Upper lobe of right lung (tissue), 1 donor: ENCODE measurements around the gene FBXW11. TPM values are rescaled to one million over a fixed set of nuclear protein-coding genes. Genes with fewer than 3 reads are reported as not detected.
A peak's percentile ranks its signal among the peaks of the same experiment; 100 is the strongest.
"Not testable (repeated sequence)": the region's sequence is repeated elsewhere in the genome, so short reads cannot be mapped to it uniquely, and the experiment has no call there.

Experiments
- ATAC-seq: fragments of 200-7000 bp; cut with Tn5 transposase; one replicate; pipeline ENCODE4 v1.9.1; 2020; ENCODE audit warnings: mild to moderate bottlenecking, moderate library complexity
- DNase-seq: peaks from one replicate; pipeline ENCODE4 v3.0.0-alpha.2; 2020
- H3K27ac ChIP-seq: fragments of 200-600 bp; one replicate; pipeline ENCODE4 v1.8.0; 2022
- H3K27me3 ChIP-seq: fragments of 200-600 bp; one replicate; pipeline ENCODE4 v1.8.0; 2022; ENCODE audit warnings: mild to moderate bottlenecking
- H3K36me3 ChIP-seq: fragments of 200-600 bp; one replicate; pipeline ENCODE4 v1.8.0; 2022
- H3K4me1 ChIP-seq: fragments of 200-600 bp; one replicate; pipeline ENCODE4 v1.8.0; 2022
- H3K4me3 ChIP-seq: fragments of 200-600 bp; one replicate; pipeline ENCODE4 v1.8.0; 2022; ENCODE audit warnings: mild to moderate bottlenecking
- H3K9me3 ChIP-seq: fragments of 200-600 bp; one replicate; pipeline ENCODE4 v1.8.0; 2022
- CTCF ChIP-seq: fragments of 200-600 bp; IDR thresholded peaks from one replicate; pipeline ENCODE4 v1.8.0; 2022; ENCODE audit warnings: antibody characterized with exemption
- intact Hi-C: fragments of 100-400 bp; cut with DNase I; formaldehyde crosslinking; loops from one replicate; pipeline ENCODE4 v1.11.0; 2022
- total RNA-seq: library from RNA; stranded (reverse); fragmentation: NEBNext Ultra II Directional; extraction: Animal tissue kit (Norgen Biotek cat#: 25700); gene quantifications from one replicate; pipeline ENCODE4 v1.2.1, GENCODE V29; 2021
- donor health status: DM: no; HTN: yes; CAD: no; lungs with severe emphysema.

FBXW11 gene
- total RNA-seq, 1 donor from 2014 or later = 61.8 TPM

GRCh38 chr5:172038167-172038566 lies 31.7 kb upstream of the FBXW11 start:
- Histone ChIP-seq H3K36me3 (peaks cover 2% of the 10 kb centered on the region), H3K4me1 (no peaks in the 10 kb centered on the region), H3K27ac (no peak overlapping the region), H3K9me3 (no peaks in the 10 kb centered on the region), H3K4me3 (no peak overlapping the region), H3K27me3 (no peaks in the 10 kb centered on the region)
- no peak for DNase-seq
- TF ChIP-seq CTCF = no peak
- ATAC-seq = peak; percentile 52
- intact Hi-C loops = no loop called here

GRCh38 chr5:172035049-172035448 lies 28.6 kb upstream of the FBXW11 start:
- Histone ChIP-seq H3K4me3 (no peak overlapping the region), H3K9me3 (no peaks in the 10 kb centered on the region), H3K27ac (no peak overlapping the region), H3K27me3 (no peaks in the 10 kb centered on the region), H3K36me3 (no peaks in the 10 kb centered on the region), H3K4me1 (no peaks in the 10 kb centered on the region)
- no peak for TF ChIP-seq CTCF
- DNase-seq = no peak
- intact Hi-C loops = no loop called here
- no peak for ATAC-seq

GRCh38 chr5:172031894-172032461 lies 25.5 kb upstream of the FBXW11 start:
- Histone ChIP-seq H3K4me3 (no peak overlapping the region), H3K36me3 (no peaks in the 10 kb centered on the region), H3K27me3 (no peaks in the 10 kb centered on the region), H3K27ac (no peak overlapping the region), H3K4me1 (no peaks in the 10 kb centered on the region), H3K9me3 (no peaks in the 10 kb centered on the region)
- DNase-seq (no peak), ATAC-seq (no peak)
- no peak for TF ChIP-seq CTCF
- intact Hi-C loops = no loop called here

- no peak for TF ChIP-seq CTCF
- Histone ChIP-seq H3K4me1 (no peaks in the 10 kb centered on the region), H3K36me3 (no peaks in the 10 kb centered on the region), H3K9me3 (no peaks in the 10 kb centered on the region), H3K27ac (no peak overlapping the region), H3K27me3 (no peaks in the 10 kb centered on the region), H3K4me3 (no peak overlapping the region)
- no peak for DNase-seq
- intact Hi-C loops = no loop called here
- no peak for ATAC-seq
Observed at GRCh38 chr5:172029876-172030275, 23.4 kb upstream of the FBXW11 start.

GRCh38 chr5:172028167-172028566 lies 21.7 kb upstream of the FBXW11 start:
- no peak for ATAC-seq
- intact Hi-C loops = no loop called here
- Histone ChIP-seq H3K9me3 (no peaks in the 10 kb centered on the region), H3K4me3 (no peak overlapping the region), H3K36me3 (no peaks in the 10 kb centered on the region), H3K27me3 (no peaks in the 10 kb centered on the region), H3K4me1 (no peaks in the 10 kb centered on the region), H3K27ac (no peak overlapping the region)
- no peak for TF ChIP-seq CTCF
- DNase-seq = no peak

GRCh38 chr5:172020110-172020786 lies 13.8 kb upstream of the FBXW11 start:
- H3K4me1 ChIP-seq, H3K27me3 ChIP-seq, ATAC-seq, intact Hi-C loops, H3K36me3 ChIP-seq, H3K4me3 ChIP-seq, H3K9me3 ChIP-seq, H3K27ac ChIP-seq, DNase-seq: not testable (repeated sequence)
